GM12891 (cell line): Measurements from ENCODE around the gene LMNA.

Experiments used
- POLR2A ChIP-seq: IDR thresholded peaks from 2 replicates; pipeline ENCODE4 v1.6.1; 2011; ENCODE audit warnings: low read depth, low read length, control low read depth
- POLR2AphosphoS5 ChIP-seq: IDR thresholded peaks from 2 replicates; pipeline ENCODE4 v1.6.1; 2011; ENCODE audit warnings: low read depth, low read length, control low read depth
- SPI1 ChIP-seq: IDR thresholded peaks from 2 replicates; pipeline ENCODE4 v1.6.1; 2011; ENCODE audit warnings: low read depth, low read length, control low read depth
- TAF1 ChIP-seq: IDR thresholded peaks from 2 replicates; pipeline ENCODE4 v1.6.1; 2011; ENCODE audit warnings: low read depth, low read length, control low read depth

GRCh38 chr1:156129687-156130577, 15.4 kb downstream of the LMNA start:
- TF ChIP-seq POLR2AphosphoS5, result no peak
- TF ChIP-seq POLR2A, result no peak
- TF ChIP-seq TAF1, result no peak
- no peak for TF ChIP-seq SPI1
